Neural progenitor cell (in vitro differentiated cells): Measurements from ENCODE around the gene ZDHHC17. TPM values are rescaled to one million over a fixed set of nuclear protein-coding genes. Genes with fewer than 3 reads are reported as not detected.
"Not testable (repeated sequence)": the region's sequence is repeated elsewhere in the genome, so short reads cannot be mapped to it uniquely, and the experiment has no call there.

ENCODE experiments used
- DNase-seq: peaks from one replicate; pipeline ENCODE4 v3.0.0-alpha.2; 2016; ENCODE audit warnings: low spot score
- H2AFZ ChIP-seq: fragments of 200-600 bp; sonication (generic); replicated peaks from 2 replicates; pipeline ENCODE4 v1.6.1; 2016; ENCODE audit warnings: antibody characterized with exemption
- H3F3A ChIP-seq: fragments of 200-600 bp; sonication (generic); 2 replicates; pipeline ENCODE4 v1.6.1; 2016; ENCODE audit warnings: antibody characterized with exemption, low read depth
- H3K27ac ChIP-seq: fragments of 200-600 bp; sonication (generic); 2 replicates; pipeline ENCODE4 v1.5.1; 2016; ENCODE audit warnings: mild to moderate bottlenecking
- H3K27me3 ChIP-seq: fragments of 200-600 bp; sonication (generic); 2 replicates; pipeline ENCODE4 v1.6.1; 2016; ENCODE audit warnings: mild to moderate bottlenecking, moderate library complexity
- H3K36me3 ChIP-seq: fragments of 200-600 bp; sonication (generic); 2 replicates; pipeline ENCODE4 v1.5.1; 2016
- H3K4me1 ChIP-seq: fragments of 200-600 bp; sonication (generic); 2 replicates; pipeline ENCODE4 v1.6.1; 2016; ENCODE audit warnings: mixed run types
- H3K4me2 ChIP-seq: fragments of 200-600 bp; sonication (generic); 2 replicates; pipeline ENCODE4 v1.6.1; 2016
- H3K4me3 ChIP-seq: fragments of 200-600 bp; sonication (generic); 2 replicates; pipeline ENCODE4 v1.5.1; 2016
- H3K79me2 ChIP-seq: fragments of 200-600 bp; sonication (generic); 2 replicates; pipeline ENCODE4 v1.6.1; 2016; ENCODE audit warnings: low read depth
- H3K9ac ChIP-seq: fragments of 200-600 bp; sonication (generic); 2 replicates; pipeline ENCODE4 v1.6.1; 2016
- H3K9me3 ChIP-seq: fragments of 200-600 bp; sonication (generic); 2 replicates; pipeline ENCODE4 v1.5.1; 2016; ENCODE audit warnings: low read depth
- H4K20me1 ChIP-seq: fragments of 200-600 bp; sonication (generic); 2 replicates; pipeline ENCODE4 v1.6.1; 2016; ENCODE audit warnings: low read depth
- H3K27ac Mint-ChIP-seq: 3 replicates; pipeline ENCODE4 v1.8.0; 2021; ENCODE audit warnings: mixed read lengths
- H3K27me3 Mint-ChIP-seq: 2 replicates; pipeline ENCODE4 v1.8.0; 2022; ENCODE audit warnings: low read depth, mild to moderate bottlenecking, inconsistent platforms, moderate library complexity, mixed read lengths; ENCODE audit not compliant: insufficient read depth
- H3K36me3 Mint-ChIP-seq: 3 replicates; pipeline ENCODE4 v1.8.0; 2021; ENCODE audit warnings: mixed read lengths
- H3K4me1 Mint-ChIP-seq: 3 replicates; pipeline ENCODE4 v1.8.0; 2021; ENCODE audit warnings: mixed read lengths
- H3K4me3 Mint-ChIP-seq: 3 replicates; pipeline ENCODE4 v1.8.0; 2021; ENCODE audit warnings: mild to moderate bottlenecking, moderate library complexity, mixed read lengths
- H3K9me3 Mint-ChIP-seq: 3 replicates; pipeline ENCODE4 v1.8.0; 2020; ENCODE audit warnings: mixed read lengths
- CTCF ChIP-seq: fragments of 200-600 bp; sonication (generic); IDR thresholded peaks from 2 replicates; pipeline ENCODE4 v1.5.1; 2017; ENCODE audit warnings: antibody characterized with exemption, mild to moderate bottlenecking
- EZH2 ChIP-seq: fragments of 200-600 bp; sonication (generic); IDR thresholded peaks from 2 replicates; pipeline ENCODE4 v1.6.1; 2017; ENCODE audit warnings: antibody characterized with exemption, mild to moderate bottlenecking, moderate library complexity
- EZH2phosphoT487 ChIP-seq: fragments of 200-600 bp; sonication (generic); IDR thresholded peaks from 2 replicates; pipeline ENCODE4 v1.6.1; 2017; ENCODE audit warnings: antibody characterized with exemption
- total RNA-seq: library from RNA; depleted of rRNA; stranded (reverse); fragments of >200 nt; gene quantifications from 2 replicates; pipeline ENCODE4 v1.2.3, GENCODE V29; 2015; ENCODE audit warnings: low replicate concordance

The ZDHHC17 gene
- total RNA-seq, 1 donor from 2014 or later = 99.1 TPM

GRCh38 chr12:76720068-76720467 is 43.8 kb upstream of the ZDHHC17 start:
- no peak for TF ChIP-seq CTCF
- no peak for TF ChIP-seq EZH2
- TF ChIP-seq EZH2phosphoT487 = no peak
- Histone ChIP-seq H4K20me1 (no peaks in the 10 kb centered on the region), H3K36me3 (no peaks in the 10 kb centered on the region), H3K9ac (no peak overlapping the region), H3F3A (no peaks in the 10 kb centered on the region), H3K79me2 (no peaks in the 10 kb centered on the region), H3K9me3 (no peaks in the 10 kb centered on the region), H3K27me3 (no peaks in the 10 kb centered on the region), H3K27ac (no peak overlapping the region), H2AFZ (peak overlapping the region; percentile 80), H3K4me1 (peaks cover 10% of the 10 kb centered on the region), H3K4me3 (no peak overlapping the region), H3K4me2 (no peak overlapping the region)
- no peak for DNase-seq
- Mint-ChIP-seq H3K27me3 (no peaks in the 10 kb centered on the region), H3K9me3 (no peaks in the 10 kb centered on the region), H3K4me3 (no peak overlapping the region), H3K27ac (no peak overlapping the region), H3K4me1 (no peaks in the 10 kb centered on the region), H3K36me3 (no peaks in the 10 kb centered on the region)

- TF ChIP-seq EZH2phosphoT487 = no peak
- no peak for TF ChIP-seq EZH2
- no peak for TF ChIP-seq CTCF
- H3K36me3 ChIP-seq = no peaks in the 10 kb centered on the region
- no peaks in the 10 kb centered on the region for H3K4me1 ChIP-seq
- H3K4me3 Mint-ChIP-seq = no peak overlapping the region
- H4K20me1 ChIP-seq = no peaks in the 10 kb centered on the region
- no peak overlapping the region for H3K4me2 ChIP-seq
- H3K27me3 Mint-ChIP-seq = no peaks in the 10 kb centered on the region
- no peaks in the 10 kb centered on the region for H3F3A ChIP-seq
- H3K4me3 ChIP-seq = no peak overlapping the region
- H2AFZ ChIP-seq = no peak overlapping the region
- H3K27ac ChIP-seq = no peak overlapping the region
- H3K4me1 Mint-ChIP-seq = no peaks in the 10 kb centered on the region
- H3K9me3 Mint-ChIP-seq = no peaks in the 10 kb centered on the region
- no peaks in the 10 kb centered on the region for H3K27me3 ChIP-seq
- no peaks in the 10 kb centered on the region for H3K36me3 Mint-ChIP-seq
- no peak overlapping the region for H3K27ac Mint-ChIP-seq
- H3K79me2 ChIP-seq = no peaks in the 10 kb centered on the region
- H3K9ac ChIP-seq = no peak overlapping the region
- DNase-seq = no peak
- no peaks in the 10 kb centered on the region for H3K9me3 ChIP-seq
Observed at GRCh38 chr12:76726626-76727025, 37.3 kb upstream of the ZDHHC17 start.

DNA sequence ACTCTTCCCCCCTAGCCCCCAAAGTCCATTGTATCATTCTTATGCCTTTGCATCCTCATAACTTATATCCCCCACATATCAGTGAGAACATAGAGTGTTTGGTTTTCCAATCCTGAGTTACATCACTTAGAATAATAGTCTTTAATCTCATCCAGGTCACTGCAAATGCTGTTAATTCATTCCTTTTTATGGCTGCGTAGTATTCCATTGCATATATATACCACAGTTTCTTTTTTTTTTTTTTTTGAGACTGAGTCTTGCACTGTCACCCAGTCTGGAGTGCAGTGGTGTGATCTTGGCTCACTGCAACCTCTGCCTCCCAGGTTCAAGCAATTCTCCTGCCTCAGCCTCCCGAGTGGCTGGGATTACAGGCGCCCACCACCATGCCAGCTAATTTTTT is 31.7 kb upstream of the ZDHHC17 start:
- not testable (repeated sequence) for H3K4me3 Mint-ChIP-seq, H3K27ac ChIP-seq, H3K79me2 ChIP-seq, H3K4me1 ChIP-seq, H3K4me1 Mint-ChIP-seq, H2AFZ ChIP-seq, H3K27ac Mint-ChIP-seq, DNase-seq, H3K9me3 ChIP-seq, H3K36me3 ChIP-seq, H3K4me3 ChIP-seq, H3K27me3 ChIP-seq, H4K20me1 ChIP-seq, H3K36me3 Mint-ChIP-seq, H3K27me3 Mint-ChIP-seq, H3F3A ChIP-seq, H3K9ac ChIP-seq, H3K4me2 ChIP-seq
- peaks cover 40% of the 10 kb centered on the region for H3K9me3 Mint-ChIP-seq

GRCh38 chr12:76737689-76738088 is 26.2 kb upstream of the ZDHHC17 start:
- H3K9me3 ChIP-seq = peaks cover 16% of the 10 kb centered on the region
- peaks cover 50% of the 10 kb centered on the region for H3K9me3 Mint-ChIP-seq
- H3K4me1 ChIP-seq, H3K4me3 Mint-ChIP-seq, H3K4me1 Mint-ChIP-seq, H3K27ac Mint-ChIP-seq, H2AFZ ChIP-seq, H4K20me1 ChIP-seq, DNase-seq, H3K36me3 ChIP-seq, H3K9ac ChIP-seq, H3K27me3 ChIP-seq, H3K4me3 ChIP-seq, H3K79me2 ChIP-seq, H3K27me3 Mint-ChIP-seq, H3F3A ChIP-seq, H3K4me2 ChIP-seq, H3K27ac ChIP-seq: not testable (repeated sequence)
- peaks cover 13% of the 10 kb centered on the region for H3K36me3 Mint-ChIP-seq
